K562 (cell line): ENCODE results near the gene NOL4L. TPM values are rescaled to one million over a fixed set of nuclear protein-coding genes. Genes with fewer than 3 reads are reported as not detected.

Experiments
- ATAC-seq: fragments of 200-7000 bp; cut with Tn5 transposase; 3 replicates; pipeline ENCODE4 v1.9.1; 2020; ENCODE audit warnings: moderate library complexity
- BruUV-seq: library from RNA; stranded (reverse); fragments of 400-500 nt; replicated peaks from 2 replicates; lab custom pipeline; 2021; lab: Mats Ljungman, UMichigan
- CTCF ChIA-PET: fragments of 300-600 bp; formaldehyde crosslinking; extraction: SDS; loops from one replicate; lab custom pipeline; 2021; ENCODE audit warnings: low intra/inter-chr PET ratio; lab: Yijun Ruan, JAX
- POLR2A ChIA-PET: fragments of 300-600, 350-650 bp; sonication (Branson Sonifier 250); formaldehyde crosslinking; extraction: SDS; loops from one replicate; lab custom pipeline; 2021; ENCODE audit warnings: antibody characterized with exemption, inconsistent platforms; lab: Yijun Ruan, JAX
- DNase-seq, 4 experiments: peaks; one replicate each; pipeline versions ENCODE4 v3.0.0 to v3.0.0-alpha.2; 2011 to 2018; ENCODE audit warnings: low spot score in 3 of 4, mixed read lengths in 3 of 4; ENCODE audit errors: extremely low read depth in 1 of 4
- FAIRE-seq: peaks from 2 replicates; lab custom pipeline; 2011; peaks lifted over from hg19 to GRCh38; lab: Jason Lieb, UNC
- H2AFZ ChIP-seq: 2 replicates; pipeline ENCODE4 v1.6.0; 2011; ENCODE audit warnings: low read depth, low read length, control low read depth, inconsistent platforms
- H3K27ac ChIP-seq: fragments of 200-600 bp; 3 replicates; pipeline ENCODE4 v1.8.0; 2011; ENCODE audit warnings: low read depth, mild to moderate bottlenecking, control low read depth, inconsistent platforms, low read length, moderate library complexity, mixed read lengths; ENCODE audit errors: extremely low read depth
- H3K27me3 ChIP-seq, 2 experiments: fragments of 300-600 bp in 1 of 2; 2 replicates in 1 of 2; 3 replicates in 1 of 2; pipeline versions ENCODE4 v1.6.0 to v1.8.0; 2011; ENCODE audit warnings: inconsistent platforms in 2 of 2, low read length in 2 of 2, mild to moderate bottlenecking in 1 of 2, mixed read lengths in 1 of 2, moderate library complexity in 1 of 2; ENCODE audit not compliant: control insufficient read depth in 2 of 2, insufficient read depth in 2 of 2
- H3K36me3 ChIP-seq: fragments of 300-600 bp; 3 replicates; pipeline ENCODE4 v1.8.0; 2011; ENCODE audit warnings: mild to moderate bottlenecking, low read length, inconsistent platforms; ENCODE audit not compliant: control insufficient read depth, insufficient read depth
- H3K4me1 ChIP-seq, 2 experiments: fragments of 200-600 bp in 1 of 2; replicated peaks in 1 of 2; 2 replicates in 1 of 2; 3 replicates in 1 of 2; pipeline versions ENCODE4 v1.5.1 to v1.8.0; 2011; ENCODE audit warnings: inconsistent platforms in 2 of 2, low read length in 2 of 2, mild to moderate bottlenecking in 1 of 2, mixed read lengths in 1 of 2, moderate library complexity in 1 of 2; ENCODE audit not compliant: control insufficient read depth in 2 of 2, insufficient read depth in 2 of 2
- H3K4me2 ChIP-seq: 2 replicates; pipeline ENCODE4 v1.6.1; 2011; ENCODE audit warnings: low read length, control low read depth, inconsistent platforms, mixed read lengths; ENCODE audit not compliant: insufficient read depth
- H3K4me3 ChIP-seq: fragments of 200-600 bp; sonication (generic), shearing (Covaris generic); 2 replicates; pipeline ENCODE4 v1.5.1; 2016; ENCODE audit warnings: control low read depth, inconsistent platforms
- H3K79me2 ChIP-seq: fragments of 200-600 bp; 3 replicates; pipeline ENCODE4 v1.8.0; 2011; ENCODE audit warnings: low read length, inconsistent platforms; ENCODE audit not compliant: control insufficient read depth, insufficient read depth
- H3K9ac ChIP-seq, 2 experiments: 2 replicates each; pipeline versions ENCODE4 v1.6.0 to v1.6.1; 2011; ENCODE audit warnings: low read depth in 2 of 2, low read length in 2 of 2, control low read depth in 1 of 2, inconsistent platforms in 1 of 2, mild to moderate bottlenecking in 1 of 2, mixed read lengths in 1 of 2; ENCODE audit not compliant: insufficient read depth in 1 of 2
- H3K9me1 ChIP-seq: one replicate; pipeline ENCODE4 v1.6.0; 2011; ENCODE audit warnings: inconsistent platforms, mild to moderate bottlenecking, low read length, moderate library complexity; ENCODE audit not compliant: control insufficient read depth, insufficient read depth
- H3K9me3 ChIP-seq: replicated peaks from 2 replicates; pipeline ENCODE4 v1.5.1; 2011; ENCODE audit warnings: low read depth, low read length, inconsistent platforms; ENCODE audit not compliant: control insufficient read depth, insufficient read depth
- H4K20me1 ChIP-seq: replicated peaks from 2 replicates; pipeline ENCODE4 v1.6.1; 2011; ENCODE audit warnings: low read length, inconsistent platforms, mixed read lengths; ENCODE audit not compliant: control insufficient read depth, insufficient read depth
- NFIX ChIP-seq: fragments of 250-450 bp; sonication (Bioruptor Pico); IDR thresholded peaks from 2 replicates; pipeline ENCODE4 v1.4.0; 2020; ENCODE audit warnings: low read depth, mild to moderate bottlenecking, moderate library complexity
- SP2 ChIP-seq: IDR thresholded peaks from 2 replicates; pipeline ENCODE4 v1.6.1; 2011; ENCODE audit warnings: mild to moderate bottlenecking, low read depth, low read length, moderate library complexity; ENCODE audit not compliant: poor library complexity, severe bottlenecking; ENCODE audit errors: extremely low read depth
- SPI1 ChIP-seq: IDR thresholded peaks from 2 replicates; pipeline ENCODE4 v1.6.1; 2011; ENCODE audit warnings: low read depth, low read length, control low read depth, borderline replicate concordance
- ZNF12 ChIP-seq: sonication (generic); formaldehyde crosslinking; IDR thresholded peaks from 2 replicates; pipeline ENCODE4 v1.4.0; 2020; ENCODE audit warnings: mild to moderate bottlenecking, missing genetic modification reagents
- WGBS: fragments of 100-300 bp; shearing (Covaris generic); methylation state at CpG from one replicate; pipeline ENCODE4 v1.1.6; 2016; ENCODE audit warnings: low coverage, mixed read lengths; ENCODE audit not compliant: insufficient coverage; ENCODE audit errors: missing lambda C conversion rate; 5-methylcytosine and 5-hydroxymethylcytosine counted together
- in situ Hi-C: fragments of 300-500 bp; cut with MboI; formaldehyde crosslinking; loops from 4 replicates; pipeline ENCODE4 v1.15.0; 2018; ENCODE audit warnings: inconsistent platforms, mixed read lengths
- intact Hi-C: fragments of 100-400 bp; cut with micrococcal nuclease; formaldehyde crosslinking; loops from 2 replicates; pipeline ENCODE4 v1.14.2; 2022
- polyA plus RNA-seq, 8 experiments: library from polyadenylated mRNA; depleted of rRNA in 4 of 8; stranded (reverse) in 5 of 8; unstranded in 3 of 8; fragments of >200 nt; fragmentation: Nextera tagmentation in 2 of 8; fragmentation: Illumina TruSeq in 1 of 8; extraction: Ambion mirVana in 2 of 8; extraction: Trizol in 1 of 8; gene quantifications; 2 replicates each; pipeline versions ENCODE4 v1.2.1 to v1.2.3, GENCODE V29; 2011 to 2014; ENCODE audit warnings: inconsistent platforms in 1 of 8, missing spikeins in 1 of 8
- total RNA-seq, 7 experiments: library from RNA; depleted of rRNA in 6 of 7; stranded (reverse); fragments of >200 nt in 6 of 7; fragmentation: Illumina TruSeq in 2 of 7; extraction: Trizol in 2 of 7; gene quantifications; 2 replicates each; pipeline versions ENCODE4 v1.2.1 to v1.2.3, GENCODE V29; 2011 to 2021; ENCODE audit warnings: low replicate concordance in 1 of 7
- TF ChIP-seq, protein P1 (sequence below): sonication (generic); formaldehyde crosslinking; IDR thresholded peaks from 2 replicates; pipeline ENCODE4 v1.8.0; 2022; ENCODE audit warnings: mild to moderate bottlenecking, missing genetic modification reagents, borderline replicate concordance

NOL4L gene
- total and polyA plus RNA-seq, 9 of the 15 experiments (the other 6 are each of a cell fraction or from before 2014, with no cell fraction given), result 5.1 to 36.2 (median 13.6) TPM

GRCh38 chr20:32606790-32607189 lies 21.7 kb upstream of the NOL4L start (continued):
- TF ChIP-seq, protein P1, sequence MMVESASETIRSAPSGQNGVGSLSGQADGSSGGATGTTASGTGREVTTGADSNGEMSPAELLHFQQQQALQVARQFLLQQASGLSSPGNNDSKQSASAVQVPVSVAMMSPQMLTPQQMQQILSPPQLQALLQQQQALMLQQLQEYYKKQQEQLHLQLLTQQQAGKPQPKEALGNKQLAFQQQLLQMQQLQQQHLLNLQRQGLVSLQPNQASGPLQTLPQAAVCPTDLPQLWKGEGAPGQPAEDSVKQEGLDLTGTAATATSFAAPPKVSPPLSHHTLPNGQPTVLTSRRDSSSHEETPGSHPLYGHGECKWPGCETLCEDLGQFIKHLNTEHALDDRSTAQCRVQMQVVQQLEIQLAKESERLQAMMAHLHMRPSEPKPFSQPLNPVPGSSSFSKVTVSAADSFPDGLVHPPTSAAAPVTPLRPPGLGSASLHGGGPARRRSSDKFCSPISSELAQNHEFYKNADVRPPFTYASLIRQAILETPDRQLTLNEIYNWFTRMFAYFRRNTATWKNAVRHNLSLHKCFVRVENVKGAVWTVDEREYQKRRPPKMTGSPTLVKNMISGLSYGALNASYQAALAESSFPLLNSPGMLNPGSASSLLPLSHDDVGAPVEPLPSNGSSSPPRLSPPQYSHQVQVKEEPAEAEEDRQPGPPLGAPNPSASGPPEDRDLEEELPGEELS (CRISPR knock-in tag), result no peak
- TF ChIP-seq NFIX (CRISPR knock-in tag) (no peak), SP2 (no peak)

DNA sequence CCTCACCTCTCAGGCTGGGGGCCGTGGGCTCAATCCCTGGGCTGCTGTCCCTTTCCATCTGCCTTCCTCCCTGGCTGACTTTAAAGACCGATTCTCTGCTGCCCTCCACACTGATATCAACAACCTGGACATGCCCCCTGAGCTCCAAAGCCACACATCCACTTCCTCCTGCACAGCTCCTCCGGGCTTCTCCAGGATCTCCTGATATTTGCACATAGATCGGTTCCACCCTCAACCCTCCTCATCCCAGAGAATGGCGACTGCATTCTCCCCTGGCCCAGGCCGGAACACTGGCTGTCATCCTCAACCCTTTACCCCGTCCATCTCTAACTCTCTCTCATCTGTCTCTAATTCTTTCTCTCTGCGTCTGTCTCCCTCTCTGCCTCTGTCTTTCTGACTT lies 21.0 kb upstream of the NOL4L start:
- DNase-seq (no peak), ATAC-seq (peak; percentile 6; the same call in 2 of the 3 replicates), FAIRE-seq (no peak)
- H3K27me3 ChIP-seq, result no peaks in the 10 kb centered on the region
- ChIA-PET CTCF (no interaction called here), POLR2A (interaction anchor here (0.7 to 1.9 kb wide), 4 partner anchors 9 to 1361 kb away, joined by 3 to 11 read pairs (median 3); no protein-coding TSS in a partner anchor)
- intact Hi-C loops, result no loop called here
- BruUV-seq, result no TSS peak
- peaks cover 12% of the 10 kb centered on the region for H3K79me2 ChIP-seq
- no peak overlapping the region for H3K27ac ChIP-seq
- no peak overlapping the region for H3K4me3 ChIP-seq
- no peaks in the 10 kb centered on the region for H3K9me3 ChIP-seq
- H3K36me3 ChIP-seq, result peaks cover 20% of the 10 kb centered on the region; the same call in 2 of the 3 replicates
- 28% methylated on average over 8 of the region's 8 CpGs for WGBS
- no peak overlapping the region for H2AFZ ChIP-seq
- in situ Hi-C loops, result no loop called here
- TF ChIP-seq SPI1, result peak; percentile 60; the same call in 1 of the 2 replicates
- no peak for TF ChIP-seq ZNF12 (CRISPR knock-in tag)
- H3K4me2 ChIP-seq, result no peak overlapping the region
- H3K4me1 ChIP-seq, result peaks cover 17 to 59% of the 10 kb centered on the region in 2 experiments; a peak in 4 of 5 replicates
- peak overlapping the region in 1 of 2 experiments; percentile 18; a peak in 2 of 4 replicates for H3K9ac ChIP-seq
- H4K20me1 ChIP-seq, result peaks cover 19% of the 10 kb centered on the region; the same call in 1 of the 2 replicates
- H3K9me1 ChIP-seq, result peaks cover 6% of the 10 kb centered on the region
